GM18868 (cell line): Measurements from ENCODE around the gene SIPA1L3.
"Not testable (repeated sequence)": the region's sequence is repeated elsewhere in the genome, so short reads cannot be mapped to it uniquely, and the experiment has no call there.

Experiments used
- ATAC-seq: cut with Tn5 transposase; IDR thresholded peaks from one replicate; pipeline ENCODE4 v1.9.1; 2021; ENCODE audit warnings: mild to moderate bottlenecking, moderate library complexity; ENCODE audit not compliant: unreplicated experiment

SIPA1L3 gene

DNA sequence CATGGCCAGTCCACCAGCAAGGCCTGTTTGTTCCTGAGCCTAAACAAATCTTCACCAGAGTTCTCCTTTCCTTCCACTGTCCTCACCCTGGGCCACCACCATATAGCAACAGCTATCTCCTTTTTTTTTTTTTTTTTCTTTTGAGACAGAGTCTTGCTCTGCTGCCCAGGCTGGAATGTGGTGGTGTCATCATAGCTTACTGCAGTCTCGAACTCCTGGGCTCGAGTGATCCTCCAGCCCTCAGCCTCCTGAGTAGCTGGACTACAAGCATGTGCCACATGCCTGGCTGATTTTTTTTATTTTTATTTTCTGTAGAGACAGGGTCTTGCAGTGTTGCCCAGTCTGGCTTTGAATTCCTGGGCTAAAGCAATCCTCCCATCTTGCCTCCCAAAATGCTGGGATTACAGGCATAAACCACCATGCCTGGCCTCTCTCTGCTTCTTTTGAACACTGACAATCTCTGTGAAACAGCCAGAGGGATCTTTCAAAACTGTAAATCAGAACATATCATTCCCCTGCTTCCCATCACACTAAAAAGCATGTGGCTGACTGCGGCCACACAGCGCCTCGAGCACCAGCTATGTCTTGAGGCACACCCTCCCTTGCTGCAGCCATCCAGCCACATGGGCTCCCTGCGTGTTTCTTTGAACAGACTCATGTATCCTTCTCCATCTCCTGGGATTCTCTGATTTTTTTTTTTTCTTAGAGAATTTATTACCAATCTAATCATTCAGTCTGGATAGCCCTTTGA is 110.6 kb downstream of the SIPA1L3 start:
- ATAC-seq = no peak

DNA sequence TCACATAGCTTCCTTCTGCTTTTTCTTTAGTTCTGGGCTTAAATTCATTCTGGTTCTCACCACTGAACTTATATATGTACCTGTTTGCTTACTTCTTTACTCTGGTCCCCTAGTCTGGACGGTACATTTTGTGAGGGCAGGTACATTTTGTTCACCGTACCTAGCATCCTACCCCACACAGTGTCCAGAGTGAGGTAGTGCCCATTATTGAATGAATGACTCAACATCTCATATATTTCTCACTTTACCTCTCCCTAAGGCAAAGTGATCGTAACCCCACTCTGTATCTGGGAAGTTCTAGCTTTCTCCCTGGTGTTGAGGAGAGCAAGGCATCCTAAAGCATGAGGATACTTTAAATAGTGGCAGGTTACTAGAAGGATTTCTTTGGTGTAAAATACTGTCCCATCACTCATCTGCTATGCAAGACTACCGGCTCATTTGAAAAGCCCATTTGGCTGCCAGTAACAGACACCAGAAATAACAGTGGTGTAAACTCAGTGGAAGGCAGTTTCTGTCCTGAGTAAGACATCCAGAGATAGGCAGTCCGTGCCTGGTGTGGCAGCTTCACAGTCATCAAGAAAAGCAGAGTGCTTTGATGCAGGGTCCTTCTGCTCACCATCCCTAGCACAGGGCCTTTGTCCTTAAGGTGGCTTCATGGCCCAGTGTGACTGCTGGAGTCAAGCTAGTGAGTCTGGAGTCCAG is 111.8 kb downstream of the SIPA1L3 start:
- ATAC-seq = no peak

DNA sequence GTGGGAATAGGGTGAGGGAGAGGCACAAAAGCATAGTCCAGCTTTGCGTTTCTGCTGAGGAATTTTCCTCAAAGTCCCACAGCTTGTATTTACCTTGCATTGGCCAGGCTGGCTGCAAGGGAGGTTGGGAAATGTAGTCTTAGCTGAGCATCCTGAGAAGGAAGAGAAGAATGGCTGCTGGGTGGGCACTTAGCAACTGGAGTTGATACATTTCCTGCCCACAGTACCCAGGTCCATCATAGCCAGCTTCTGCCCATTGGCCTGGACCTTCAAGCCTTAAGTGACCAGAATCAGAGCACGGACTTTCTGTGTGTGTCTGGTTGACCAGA is 112.4 kb downstream of the SIPA1L3 start:
- ATAC-seq = no peak

DNA sequence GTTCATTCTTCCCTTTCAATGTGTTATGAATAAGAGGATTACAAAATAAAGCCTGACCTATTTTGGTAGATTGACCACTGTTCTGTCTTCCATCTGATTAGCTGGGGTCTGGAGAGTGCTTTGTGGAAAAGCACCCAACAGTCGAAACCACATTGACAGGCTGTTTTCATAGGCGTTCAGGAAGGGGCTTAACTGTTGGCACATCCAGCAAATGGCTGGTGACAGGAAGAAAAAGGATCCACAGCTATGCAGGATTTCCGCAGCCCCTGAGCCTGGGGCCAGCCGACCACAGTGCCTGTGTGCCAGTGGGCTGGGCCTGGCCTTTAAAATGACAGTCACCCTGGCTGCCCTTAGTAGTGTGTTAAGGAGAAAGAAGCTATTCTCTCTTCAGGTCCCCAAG is 113.3 kb downstream of the SIPA1L3 start:
- no peak for ATAC-seq

DNA sequence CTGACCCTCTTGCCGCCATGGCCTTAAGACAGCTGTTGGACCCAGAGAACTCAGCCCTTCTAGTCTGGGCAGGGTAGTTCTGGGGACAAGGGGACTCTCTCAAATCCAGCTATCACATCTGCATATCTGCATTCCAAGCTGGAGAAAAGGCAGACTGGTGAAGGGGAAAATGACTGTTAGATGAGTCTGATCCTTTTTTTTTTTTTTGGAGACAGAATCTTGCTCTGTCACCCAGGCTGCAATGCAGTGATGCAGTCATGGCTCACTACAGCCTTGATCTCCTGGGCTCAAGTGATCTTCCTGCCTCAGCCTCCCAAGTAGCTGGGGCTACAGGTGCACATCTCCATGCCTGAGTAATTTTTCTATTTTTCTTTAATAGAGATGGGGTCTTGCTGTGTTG is 114.3 kb downstream of the SIPA1L3 start:
- ATAC-seq = no peak

GRCh38 chr19:38022791-38023670 is 116.0 kb downstream of the SIPA1L3 start:
- no peak for ATAC-seq

- no peak for ATAC-seq
Observed at GRCh38 chr19:38023671-38024541, 116.9 kb downstream of the SIPA1L3 start.

DNA sequence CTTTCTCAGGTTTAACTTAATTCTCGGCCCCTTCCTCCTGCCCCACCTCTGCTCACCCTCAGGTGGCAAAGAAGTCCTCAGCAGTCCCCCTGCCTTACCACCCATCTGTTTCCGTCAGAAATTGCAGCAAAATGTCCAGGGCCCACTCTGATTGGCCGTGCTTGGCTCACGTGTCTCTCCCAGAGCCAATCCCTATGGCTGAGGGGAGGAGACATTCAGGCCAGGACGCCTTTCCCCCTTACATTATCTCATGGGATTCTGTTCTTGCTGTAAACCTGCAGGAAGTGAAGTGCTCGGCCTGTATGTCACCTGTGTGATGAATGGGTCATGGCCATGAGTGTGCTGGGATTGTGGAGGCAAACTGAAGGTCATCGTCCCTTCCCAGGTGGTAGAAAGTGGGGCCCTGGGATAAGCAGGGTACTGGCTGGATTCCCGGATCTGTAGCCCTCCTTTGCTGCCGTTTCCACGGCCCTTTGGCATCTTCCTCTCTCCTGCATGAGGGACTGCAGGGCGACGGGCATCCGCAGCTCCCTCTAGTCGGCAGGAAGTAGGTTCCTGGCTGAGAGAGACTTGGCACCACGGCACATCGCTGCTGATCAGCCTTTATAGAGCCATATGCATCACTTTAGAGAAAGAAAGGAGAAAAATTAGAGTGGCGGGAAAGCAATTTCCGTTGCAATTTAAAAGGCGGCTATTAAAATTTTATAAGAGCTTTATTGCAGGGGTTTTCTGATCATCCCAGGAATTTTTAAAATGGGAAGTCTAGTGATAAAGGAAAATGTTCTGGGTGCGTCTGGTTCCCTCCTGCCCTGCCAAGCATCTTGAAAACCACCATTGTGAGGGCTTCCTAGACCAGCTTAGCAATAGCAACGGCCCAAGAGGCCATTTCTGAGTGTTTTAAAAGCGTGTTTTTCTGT is 118.2 kb downstream of the SIPA1L3 start:
- no peak for ATAC-seq

DNA sequence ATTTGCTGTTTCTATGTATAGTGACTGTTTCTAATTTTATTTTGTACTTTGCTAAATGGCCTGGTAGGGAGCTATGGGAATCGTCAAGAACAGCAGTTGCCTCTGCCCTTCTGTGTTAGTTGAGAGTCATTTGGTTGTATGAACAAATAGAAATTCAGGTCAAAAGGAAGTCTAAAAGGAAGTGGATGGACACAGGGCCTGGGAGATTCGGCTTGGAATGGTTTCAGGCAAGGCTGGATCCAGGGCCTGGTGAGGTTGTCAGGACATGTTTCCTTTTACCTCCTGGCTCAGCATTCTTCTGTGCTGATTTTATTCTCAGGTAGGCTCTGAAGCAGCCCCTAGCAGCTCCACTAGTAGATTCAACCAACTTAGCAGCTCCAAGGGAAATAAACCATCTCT is 118.9 kb downstream of the SIPA1L3 start:
- ATAC-seq = no peak

- ATAC-seq = no peak
Observed at GRCh38 chr19:38028913-38029510, 122.0 kb downstream of the SIPA1L3 start.

- not testable (repeated sequence) for ATAC-seq
Observed at GRCh38 chr19:38030001-38030400, 123.0 kb downstream of the SIPA1L3 start.

DNA sequence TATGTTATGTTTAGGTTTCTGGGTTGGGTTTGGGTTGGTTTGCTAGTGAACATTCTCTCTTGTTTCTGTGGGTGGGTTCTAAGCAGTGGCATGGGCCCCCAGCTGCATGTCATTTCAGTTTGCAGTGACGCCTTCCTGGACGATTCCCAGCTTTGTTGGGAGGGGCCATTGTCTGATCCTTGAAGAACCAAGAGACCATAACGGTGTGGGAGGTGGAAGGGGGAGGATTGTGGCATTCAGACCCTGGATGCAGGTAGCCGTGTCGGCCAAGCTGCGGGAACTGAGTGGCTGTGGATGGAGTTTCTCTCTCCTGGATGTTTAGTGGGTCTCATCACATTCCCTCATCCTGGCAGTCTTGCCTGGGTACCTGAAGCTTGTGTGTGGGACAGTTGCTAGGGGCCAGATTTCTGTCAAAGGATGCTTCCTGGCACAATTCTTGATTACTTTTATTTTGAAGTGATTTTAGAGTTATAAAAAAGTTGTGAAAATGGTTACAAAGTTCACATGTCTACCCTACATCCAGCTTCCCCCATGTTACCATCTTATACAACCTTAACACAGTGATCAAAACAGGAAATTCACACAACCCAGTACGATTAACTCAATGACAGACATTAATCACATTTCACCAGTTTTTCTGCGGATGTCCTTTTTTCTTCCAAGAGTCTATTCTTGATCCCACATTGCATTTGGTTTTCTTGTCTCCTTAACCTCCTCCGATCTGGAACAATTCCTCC is 123.8 kb downstream of the SIPA1L3 start:
- ATAC-seq = no peak

DNA sequence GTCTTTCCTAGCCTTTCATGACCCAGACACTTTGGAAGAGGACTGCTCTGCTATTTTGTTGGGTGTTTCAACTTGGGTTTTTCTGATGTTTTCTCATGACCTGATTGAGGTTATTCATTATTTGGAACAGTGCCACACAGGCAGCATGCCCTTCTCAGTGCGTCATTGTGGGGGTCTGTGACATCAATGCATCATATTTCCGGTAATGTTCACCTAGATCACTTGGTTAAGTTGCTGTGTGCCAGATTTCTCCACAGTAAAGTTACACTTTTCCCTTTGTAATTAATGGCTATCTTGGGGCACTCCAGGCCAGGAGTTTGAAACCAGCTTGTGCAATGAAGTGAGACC is 124.4 kb downstream of the SIPA1L3 start:
- no peak for ATAC-seq

DNA sequence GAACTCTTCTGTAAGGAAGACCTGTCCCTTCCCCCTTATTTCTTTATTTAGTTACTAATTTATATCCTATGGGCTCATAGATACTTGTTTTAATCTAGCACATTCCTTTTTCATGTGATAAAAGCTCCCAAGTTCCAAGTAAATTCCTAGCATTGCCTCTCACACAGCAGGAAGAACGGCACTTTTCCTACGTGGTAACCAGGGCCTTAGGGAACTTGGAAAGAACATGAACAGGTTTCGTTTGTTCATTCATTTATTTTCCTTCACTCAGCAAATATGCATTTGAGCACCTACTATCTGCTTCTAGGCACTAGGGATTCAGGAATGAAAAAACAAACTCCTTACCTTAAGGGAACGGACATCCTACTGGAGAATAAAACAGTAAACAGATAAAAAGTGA is 125.1 kb downstream of the SIPA1L3 start:
- ATAC-seq = no peak

- no peak for ATAC-seq
Observed at GRCh38 chr19:38032951-38033350, 125.9 kb downstream of the SIPA1L3 start.

GRCh38 chr19:38033658-38034491 is 126.9 kb downstream of the SIPA1L3 start:
- ATAC-seq = peak; percentile 70

DNA sequence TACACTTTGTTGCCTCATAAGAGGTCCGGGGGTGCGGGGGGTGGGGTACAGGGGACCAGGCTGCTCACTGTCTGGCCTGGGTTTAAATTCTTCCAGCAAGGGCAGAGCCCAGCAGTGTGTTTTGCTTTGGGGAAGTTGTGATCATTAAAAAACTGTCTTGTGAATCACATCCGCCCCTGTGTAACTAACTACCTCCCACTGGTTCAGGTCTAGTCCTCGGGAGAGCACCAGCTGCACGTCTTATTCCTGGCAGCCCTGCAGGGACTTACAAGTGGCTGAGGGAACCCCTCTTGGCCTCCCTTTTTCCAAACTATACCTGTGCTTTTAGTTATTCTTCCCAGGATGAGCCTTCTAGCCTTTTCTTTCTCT is 127.5 kb downstream of the SIPA1L3 start:
- ATAC-seq = no peak
